ENCODE measurements around the gene NPC2.

The NPC2 gene

GRCh38 chr14:74518221-74518620 lies 25.1 kb upstream of the NPC2 start:
- Histone ChIP-seq H3K4me3 (ENCODE audit: low read length, poor library complexity, severe bottlenecking) (no peak overlapping the region), H3K9me3 (ENCODE audit: insufficient read depth, low read depth, low read length) (no peaks in the 10 kb centered on the region), H3K27me3 (ENCODE audit: insufficient read depth, low read length, poor library complexity, severe bottlenecking) (no peaks in the 10 kb centered on the region), H3F3A (ENCODE audit: low read depth) (no peaks in the 10 kb centered on the region), H3K4me2 (ENCODE audit: low read depth, low read length, poor library complexity, severe bottlenecking) (no peak overlapping the region), H3K79me2 (ENCODE audit: insufficient read depth, low read length) (no peaks in the 10 kb centered on the region), H3K36me3 (ENCODE audit: insufficient read depth, low read length) (no peaks in the 10 kb centered on the region), H4K20me1 (ENCODE audit: insufficient read depth, low read length, poor library complexity, severe bottlenecking) (no peaks in the 10 kb centered on the region), H3K9me2 (replicated peaks; ENCODE audit: low read depth, low read length) (no peaks in the 10 kb centered on the region), H3K9ac (ENCODE audit: low read depth, low read length, poor library complexity, severe bottlenecking) (no peak overlapping the region), H3K4me1 (ENCODE audit: insufficient read depth, low read length, poor library complexity, severe bottlenecking) (peaks cover 16% of the 10 kb centered on the region), H2AFZ (ENCODE audit: low read length) (no peak overlapping the region)
- TF ChIP-seq, protein P1, sequence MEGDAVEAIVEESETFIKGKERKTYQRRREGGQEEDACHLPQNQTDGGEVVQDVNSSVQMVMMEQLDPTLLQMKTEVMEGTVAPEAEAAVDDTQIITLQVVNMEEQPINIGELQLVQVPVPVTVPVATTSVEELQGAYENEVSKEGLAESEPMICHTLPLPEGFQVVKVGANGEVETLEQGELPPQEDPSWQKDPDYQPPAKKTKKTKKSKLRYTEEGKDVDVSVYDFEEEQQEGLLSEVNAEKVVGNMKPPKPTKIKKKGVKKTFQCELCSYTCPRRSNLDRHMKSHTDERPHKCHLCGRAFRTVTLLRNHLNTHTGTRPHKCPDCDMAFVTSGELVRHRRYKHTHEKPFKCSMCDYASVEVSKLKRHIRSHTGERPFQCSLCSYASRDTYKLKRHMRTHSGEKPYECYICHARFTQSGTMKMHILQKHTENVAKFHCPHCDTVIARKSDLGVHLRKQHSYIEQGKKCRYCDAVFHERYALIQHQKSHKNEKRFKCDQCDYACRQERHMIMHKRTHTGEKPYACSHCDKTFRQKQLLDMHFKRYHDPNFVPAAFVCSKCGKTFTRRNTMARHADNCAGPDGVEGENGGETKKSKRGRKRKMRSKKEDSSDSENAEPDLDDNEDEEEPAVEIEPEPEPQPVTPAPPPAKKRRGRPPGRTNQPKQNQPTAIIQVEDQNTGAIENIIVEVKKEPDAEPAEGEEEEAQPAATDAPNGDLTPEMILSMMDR (conservative IDR thresholded peaks at IDR 0.05; ENCODE audit: low read length): no peak
- no peak for TF ChIP-seq EZH2phosphoT487 (IDR thresholded peaks at IDR 0.05; ENCODE audit: borderline replicate concordance)

DNA sequence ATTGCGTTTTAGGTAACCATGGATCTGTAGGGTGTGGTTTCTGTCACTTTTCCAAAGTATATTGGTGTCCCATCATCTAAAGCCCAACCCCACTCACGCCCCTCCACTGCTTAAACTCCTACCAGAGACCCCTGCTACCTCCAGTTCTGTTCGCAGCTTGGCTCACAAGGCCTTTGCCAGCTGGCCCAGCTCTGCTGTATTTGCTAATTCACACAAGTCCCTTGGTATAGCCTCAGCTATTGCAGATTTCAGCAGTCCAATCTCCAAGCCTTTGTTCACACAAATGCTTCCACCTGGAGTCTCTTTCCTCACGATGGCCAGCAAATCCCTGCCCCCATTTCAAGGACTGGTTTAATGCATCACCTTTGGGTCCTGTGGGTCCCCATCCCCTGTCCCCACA lies 24.6 kb upstream of the NPC2 start:
- Histone ChIP-seq H3F3A (ENCODE audit: low read depth) (no peaks in the 10 kb centered on the region), H3K79me2 (ENCODE audit: insufficient read depth, low read length) (no peaks in the 10 kb centered on the region), H3K9me2 (replicated peaks; ENCODE audit: low read depth, low read length) (no peaks in the 10 kb centered on the region), H3K36me3 (ENCODE audit: insufficient read depth, low read length) (no peaks in the 10 kb centered on the region), H2AFZ (ENCODE audit: low read length) (no peak overlapping the region), H4K20me1 (ENCODE audit: insufficient read depth, low read length, poor library complexity, severe bottlenecking) (no peaks in the 10 kb centered on the region), H3K9me3 (ENCODE audit: insufficient read depth, low read depth, low read length) (no peaks in the 10 kb centered on the region), H3K4me2 (ENCODE audit: low read depth, low read length, poor library complexity, severe bottlenecking) (no peak overlapping the region), H3K27me3 (ENCODE audit: insufficient read depth, low read length, poor library complexity, severe bottlenecking) (no peaks in the 10 kb centered on the region), H3K4me3 (ENCODE audit: low read length, poor library complexity, severe bottlenecking) (no peak overlapping the region), H3K4me1 (ENCODE audit: insufficient read depth, low read length, poor library complexity, severe bottlenecking) (peaks cover 16% of the 10 kb centered on the region), H3K9ac (ENCODE audit: low read depth, low read length, poor library complexity, severe bottlenecking) (no peak overlapping the region)
- TF ChIP-seq, protein P1 (conservative IDR thresholded peaks at IDR 0.05; ENCODE audit: low read length): no peak
- TF ChIP-seq EZH2phosphoT487 (IDR thresholded peaks at IDR 0.05; ENCODE audit: borderline replicate concordance): no peak

DNA sequence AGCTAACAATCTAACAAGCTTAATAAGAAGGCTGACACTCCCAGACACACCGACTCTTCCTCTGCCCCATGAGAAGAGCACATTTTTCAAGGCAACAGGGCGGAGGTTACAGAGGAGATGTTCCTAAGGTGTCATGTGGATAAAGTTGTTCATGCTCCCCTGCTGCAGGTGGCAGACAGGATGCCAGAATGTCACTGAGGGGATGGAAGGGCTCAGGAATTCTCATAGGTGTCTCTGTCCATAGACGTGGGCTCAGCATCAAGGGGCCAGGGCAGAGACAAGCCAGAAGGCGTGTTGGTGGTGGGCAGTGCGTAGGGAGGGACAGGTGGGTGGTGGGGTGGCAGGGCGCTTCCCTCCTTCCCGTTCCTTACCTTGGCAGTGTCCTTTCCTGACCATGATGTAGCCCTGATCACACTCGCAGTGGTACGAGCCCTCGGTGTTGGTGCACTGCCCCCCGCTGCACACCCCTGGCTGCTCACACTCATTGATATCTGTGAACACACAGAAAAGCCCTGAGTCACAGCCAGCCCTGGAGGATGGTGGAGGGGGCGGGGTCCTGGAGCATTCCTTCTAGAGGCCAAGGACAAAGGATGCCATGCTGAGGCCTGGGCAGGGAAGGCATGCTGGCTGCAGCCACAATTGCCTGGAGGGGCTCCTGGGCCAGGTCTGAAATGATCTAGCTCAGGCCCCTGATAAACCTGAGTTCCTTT lies 23.5 kb upstream of the NPC2 start:
- H3K9ac ChIP-seq (ENCODE audit: low read depth, low read length, poor library complexity, severe bottlenecking): no peak overlapping the region

More for the DNA sequence above, 23.5 kb upstream of the NPC2 start:
- no peak overlapping the region for H3K4me2 ChIP-seq (ENCODE audit: low read depth, low read length, poor library complexity, severe bottlenecking)
- no peaks in the 10 kb centered on the region for H3F3A ChIP-seq (ENCODE audit: low read depth)
- H2AFZ ChIP-seq (ENCODE audit: low read length): no peak overlapping the region
- no peaks in the 10 kb centered on the region for H3K79me2 ChIP-seq (ENCODE audit: insufficient read depth, low read length)
- H3K9me3 ChIP-seq (ENCODE audit: insufficient read depth, low read depth, low read length): no peaks in the 10 kb centered on the region
- H3K9me2 ChIP-seq (replicated peaks; ENCODE audit: low read depth, low read length): no peaks in the 10 kb centered on the region
- no peaks in the 10 kb centered on the region for H4K20me1 ChIP-seq (ENCODE audit: insufficient read depth, low read length, poor library complexity, severe bottlenecking)
- peaks cover 16% of the 10 kb centered on the region for H3K4me1 ChIP-seq (ENCODE audit: insufficient read depth, low read length, poor library complexity, severe bottlenecking)
- H3K4me3 ChIP-seq (ENCODE audit: low read length, poor library complexity, severe bottlenecking): no peak overlapping the region
- H3K27me3 ChIP-seq (ENCODE audit: insufficient read depth, low read length, poor library complexity, severe bottlenecking): no peaks in the 10 kb centered on the region
- no peaks in the 10 kb centered on the region for H3K36me3 ChIP-seq (ENCODE audit: insufficient read depth, low read length)
- TF ChIP-seq, protein P1 (conservative IDR thresholded peaks at IDR 0.05; ENCODE audit: low read length): no peak
- TF ChIP-seq EZH2phosphoT487 (IDR thresholded peaks at IDR 0.05; ENCODE audit: borderline replicate concordance): no peak

All from Loucy (cell line).